Endothelial cell of umbilical vein (primary cell): ENCODE measurements around the gene SPG7. TPM values are rescaled to one million over a fixed set of nuclear protein-coding genes. Genes with fewer than 3 reads are reported as not detected.

ENCODE experiments used
- BruUV-seq: library from RNA; stranded (reverse); fragments of 400-500 nt; replicated peaks from 2 replicates; lab custom pipeline; 2021; lab: Mats Ljungman, UMichigan
- CTCF ChIA-PET: fragments of 300-600, 350-600 bp; sonication (Branson Sonifier 250); formaldehyde crosslinking; loops from one replicate; lab custom pipeline; 2021; ENCODE audit warnings: antibody characterized with exemption, inconsistent platforms; lab: Charles Lee
- POLR2A ChIA-PET: fragments of 300-600, 350-600 bp; sonication (Branson Sonifier 250); formaldehyde crosslinking; loops from one replicate; lab custom pipeline; 2021; ENCODE audit warnings: antibody characterized with exemption, inconsistent platforms; lab: Charles Lee
- DNase-seq: peaks from one replicate; pipeline ENCODE4 v3.0.0-alpha.2; 2011; ENCODE audit warnings: low read depth, low spot score
- FAIRE-seq: peaks from 2 replicates; lab custom pipeline; 2011; peaks lifted over from hg19 to GRCh38; lab: Jason Lieb, UNC
- H2AFZ ChIP-seq: 2 replicates; pipeline ENCODE4 v1.6.0; 2012; ENCODE audit warnings: low read depth, low read length, control low read depth, inconsistent platforms
- H3K27ac ChIP-seq: 2 replicates; pipeline ENCODE4 v1.5.1; 2011; ENCODE audit warnings: low read depth, mild to moderate bottlenecking, control low read depth, low read length, moderate library complexity; ENCODE audit not compliant: insufficient read depth
- H3K27me3 ChIP-seq, 2 experiments: 2 replicates each; pipeline versions ENCODE4 v1.6.0 to v1.6.1; 2011; ENCODE audit warnings: low read length in 2 of 2, mixed read lengths in 1 of 2; ENCODE audit not compliant: control insufficient read depth in 2 of 2, insufficient read depth in 2 of 2
- H3K36me3 ChIP-seq, 2 experiments: 2 replicates in 1 of 2; 3 replicates in 1 of 2; pipeline ENCODE4 v1.5.1; 2011; ENCODE audit warnings: low read length in 2 of 2, mild to moderate bottlenecking in 1 of 2, moderate library complexity in 1 of 2; ENCODE audit not compliant: control insufficient read depth in 2 of 2, insufficient read depth in 2 of 2; ENCODE audit errors: extremely low read depth in 1 of 2
- H3K4me1 ChIP-seq: 3 replicates; pipeline ENCODE4 v1.5.1; 2011; ENCODE audit warnings: mild to moderate bottlenecking, low read length; ENCODE audit not compliant: control insufficient read depth, insufficient read depth; ENCODE audit errors: extremely low read depth
- H3K4me2 ChIP-seq: 2 replicates; pipeline ENCODE4 v1.6.1; 2011; ENCODE audit warnings: low read length, control low read depth, mixed read lengths; ENCODE audit not compliant: insufficient read depth
- H3K4me3 ChIP-seq, 3 experiments: fragments of 200-600 bp in 1 of 3; sonication (generic), shearing (Covaris generic) in 1 of 3; replicated peaks in 1 of 3; 2 replicates each; pipeline ENCODE4 v1.5.1; 2011 to 2016; ENCODE audit warnings: control low read depth in 3 of 3, low read length in 3 of 3, mild to moderate bottlenecking in 2 of 3, inconsistent platforms in 1 of 3, low read depth in 1 of 3, moderate library complexity in 1 of 3; ENCODE audit not compliant: insufficient read depth in 1 of 3
- H3K79me2 ChIP-seq: 2 replicates; pipeline ENCODE4 v1.6.0; 2012; ENCODE audit warnings: low read length, inconsistent platforms; ENCODE audit not compliant: control insufficient read depth, insufficient read depth
- H3K9ac ChIP-seq: replicated peaks from 2 replicates; pipeline ENCODE3; 2011; ENCODE audit warnings: low read length, control low read depth; ENCODE audit not compliant: insufficient read depth; ENCODE audit errors: extremely low read depth
- H3K9me1 ChIP-seq: replicated peaks from 3 replicates; pipeline ENCODE4 v1.6.0; 2011; ENCODE audit warnings: mild to moderate bottlenecking, low read length; ENCODE audit not compliant: control insufficient read depth, insufficient read depth; ENCODE audit errors: extremely low read depth
- H3K9me3 ChIP-seq: replicated peaks from 2 replicates; pipeline ENCODE4 v1.5.1; 2012; ENCODE audit warnings: low read length, inconsistent platforms; ENCODE audit not compliant: control insufficient read depth, insufficient read depth
- H4K20me1 ChIP-seq: replicated peaks from 2 replicates; pipeline ENCODE3; 2011; ENCODE audit warnings: mild to moderate bottlenecking, low read length; ENCODE audit not compliant: control insufficient read depth, insufficient read depth; ENCODE audit errors: extremely low read depth
- EZH2 ChIP-seq: IDR thresholded peaks from 2 replicates; pipeline ENCODE4 v1.6.1; 2012; ENCODE audit warnings: borderline replicate concordance, low read depth, mild to moderate bottlenecking, moderate library complexity, low read length, inconsistent platforms; ENCODE audit not compliant: severe bottlenecking
- FOS ChIP-seq: IDR thresholded peaks from 2 replicates; pipeline ENCODE4 v1.6.1; 2011; ENCODE audit warnings: mild to moderate bottlenecking, low read length, moderate library complexity, borderline replicate concordance; ENCODE audit not compliant: insufficient read depth
- GATA2 ChIP-seq: IDR thresholded peaks from 2 replicates; pipeline ENCODE4 v1.7.0; 2011; ENCODE audit warnings: low read depth, mild to moderate bottlenecking, moderate library complexity, mixed read lengths, low read length; ENCODE audit not compliant: insufficient read length, insufficient read depth
- JUN ChIP-seq: IDR thresholded peaks from 2 replicates; pipeline ENCODE4 v1.6.1; 2011; ENCODE audit warnings: borderline replicate concordance, low read depth; ENCODE audit not compliant: insufficient read length, insufficient read depth
- MAX ChIP-seq: IDR thresholded peaks from 2 replicates; pipeline ENCODE4 v1.6.1; 2011; ENCODE audit not compliant: insufficient read depth, insufficient read length
- MYC ChIP-seq: IDR thresholded peaks from one replicate; pipeline ENCODE4 v1.6.1; 2011; ENCODE audit warnings: mild to moderate bottlenecking, low read depth, low read length
- POLR2A ChIP-seq: IDR thresholded peaks from 2 replicates; pipeline ENCODE4 v1.6.1; 2012; ENCODE audit warnings: low read depth, mild to moderate bottlenecking, control low read depth, low read length
- POLR2AphosphoS5 ChIP-seq: IDR thresholded peaks from 2 replicates; pipeline ENCODE4 v1.6.1; 2012; ENCODE audit warnings: low read depth, mild to moderate bottlenecking, control low read depth, low read length, moderate library complexity; ENCODE audit not compliant: insufficient read depth
- dilution Hi-C: fragments of 300-500 bp; cut with MboI; formaldehyde crosslinking; loops from one replicate; pipeline ENCODE4 v1.15.0; 2019; ENCODE audit warnings: low sequenced_read_pairs; ENCODE audit not compliant: extremely low pct_ligation_motif_present
- intact Hi-C: fragments of 100-400 bp; cut with micrococcal nuclease; formaldehyde crosslinking; loops from one replicate; pipeline ENCODE4 v1.10.0; 2022
- polyA plus RNA-seq, 4 experiments: library from polyadenylated mRNA; depleted of rRNA in 3 of 4; stranded (reverse) in 3 of 4; unstranded in 1 of 4; fragments of >200 nt; gene quantifications; 2 replicates each; pipeline versions ENCODE4 v1.2.1 to v1.2.3, GENCODE V29; 2011 to 2012; ENCODE audit warnings: missing spikeins in 1 of 4
- total RNA-seq: library from RNA; stranded (reverse); gene quantifications from 2 replicates; pipeline ENCODE4 v1.2.3, GENCODE V29; 2021
- TF ChIP-seq, protein P1 (sequence below), 2 donors: IDR thresholded peaks; 1 replicate in 1 of 2; 2 replicates in 1 of 2; pipeline ENCODE4 v1.5.1; 2011; ENCODE audit warnings: low read length in 2 of 2, mild to moderate bottlenecking in 2 of 2, moderate library complexity in 2 of 2, control low read depth in 1 of 2, inconsistent platforms in 1 of 2, low read depth in 1 of 2; ENCODE audit not compliant: insufficient read depth in 1 of 2; ENCODE audit errors: extremely low read depth in 1 of 2

Gene SPG7
- total and polyA plus RNA-seq, 2 donors (not counting 3 experiments of a cell fraction or from before 2014, with no cell fraction given), result 90.2 to 146 TPM

DNA sequence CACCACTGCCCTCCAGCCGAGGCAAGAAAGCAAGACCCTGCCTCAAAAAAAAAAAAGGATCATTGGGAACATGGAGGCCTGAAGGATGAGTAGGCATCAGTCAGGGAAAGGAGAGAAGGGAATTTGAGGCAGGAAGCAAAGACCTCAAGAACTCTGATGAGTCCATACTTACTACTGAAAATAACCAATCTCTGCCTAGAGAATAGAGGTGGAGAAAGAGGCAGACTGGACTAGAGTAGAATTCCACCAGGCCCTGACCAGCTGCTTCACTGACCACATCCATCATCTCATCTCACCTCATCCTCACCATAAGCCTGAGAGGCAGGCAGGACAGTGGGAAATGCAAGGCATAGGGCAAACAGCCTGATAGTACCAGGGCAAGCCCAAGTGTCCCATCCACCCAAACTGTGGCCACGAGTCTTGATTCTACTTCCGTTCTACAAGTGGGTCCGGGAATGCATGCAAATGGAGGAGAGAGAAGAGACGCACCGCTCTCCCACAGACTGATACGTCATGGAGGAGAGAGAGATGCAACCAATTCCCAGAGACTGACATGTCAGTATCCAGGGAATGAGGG lies 35.0 kb upstream of the SPG7 start:
- H3K4me1 ChIP-seq, result peaks cover 2% of the 10 kb centered on the region
- BruUV-seq, result no TSS peak
- no peaks in the 10 kb centered on the region for H3K9me1 ChIP-seq
- no peaks in the 10 kb centered on the region for H3K27me3 ChIP-seq
- H3K27ac ChIP-seq, result no peak overlapping the region
- ChIA-PET POLR2A (no interaction called here), CTCF (no interaction called here)
- H2AFZ ChIP-seq, result no peak overlapping the region
- TF ChIP-seq MAX (no peak), EZH2 (no peak), GATA2 (no peak), JUN (no peak), POLR2A (no peak), MYC (no peak), FOS (no peak), POLR2AphosphoS5 (no peak)
- TF ChIP-seq, protein P1, sequence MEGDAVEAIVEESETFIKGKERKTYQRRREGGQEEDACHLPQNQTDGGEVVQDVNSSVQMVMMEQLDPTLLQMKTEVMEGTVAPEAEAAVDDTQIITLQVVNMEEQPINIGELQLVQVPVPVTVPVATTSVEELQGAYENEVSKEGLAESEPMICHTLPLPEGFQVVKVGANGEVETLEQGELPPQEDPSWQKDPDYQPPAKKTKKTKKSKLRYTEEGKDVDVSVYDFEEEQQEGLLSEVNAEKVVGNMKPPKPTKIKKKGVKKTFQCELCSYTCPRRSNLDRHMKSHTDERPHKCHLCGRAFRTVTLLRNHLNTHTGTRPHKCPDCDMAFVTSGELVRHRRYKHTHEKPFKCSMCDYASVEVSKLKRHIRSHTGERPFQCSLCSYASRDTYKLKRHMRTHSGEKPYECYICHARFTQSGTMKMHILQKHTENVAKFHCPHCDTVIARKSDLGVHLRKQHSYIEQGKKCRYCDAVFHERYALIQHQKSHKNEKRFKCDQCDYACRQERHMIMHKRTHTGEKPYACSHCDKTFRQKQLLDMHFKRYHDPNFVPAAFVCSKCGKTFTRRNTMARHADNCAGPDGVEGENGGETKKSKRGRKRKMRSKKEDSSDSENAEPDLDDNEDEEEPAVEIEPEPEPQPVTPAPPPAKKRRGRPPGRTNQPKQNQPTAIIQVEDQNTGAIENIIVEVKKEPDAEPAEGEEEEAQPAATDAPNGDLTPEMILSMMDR (IDR thresholded peaks at IDR 0.05; ENCODE audit: extremely low read depth in 1 of 2, insufficient read depth in 1 of 2, low read depth in 1 of 2, low read length in 2 of 2), result no peak
- H3K9me3 ChIP-seq, result no peaks in the 10 kb centered on the region
- dilution Hi-C loops, result no loop called here
- no peaks in the 10 kb centered on the region for H3K36me3 ChIP-seq
- H3K4me2 ChIP-seq, result no peak overlapping the region
- intact Hi-C loops, result no loop called here
- no peak for FAIRE-seq
- H4K20me1 ChIP-seq, result peaks cover 13% of the 10 kb centered on the region
- peaks cover 100% of the 10 kb centered on the region for H3K79me2 ChIP-seq
- no peak overlapping the region for H3K4me3 ChIP-seq
- H3K9ac ChIP-seq, result no peak overlapping the region
- no peak for DNase-seq
